Gastrocnemius medialis (tissue), 4 donors: ENCODE results near the gene CCL2.

ENCODE experiments used
- CTCF ChIP-seq, 5 experiments: fragments of 450-650 bp in 3 of 5; fragments of 200-600 bp in 2 of 5; sonication (generic) in 2 of 5; IDR thresholded peaks in 4 of 5; conservative IDR thresholded peaks in 1 of 5; 1 replicate in 4 of 5; 2 replicates in 1 of 5; pipeline ENCODE4 v1.5.1; 2016 to 2019; ENCODE audit warnings: antibody characterized with exemption in 5 of 5, mild to moderate bottlenecking in 3 of 5, moderate library complexity in 3 of 5
- POLR2A ChIP-seq, 2 donors: fragments of 450-650 bp; IDR thresholded peaks; one replicate each; pipeline ENCODE4 v1.6.1; 2017; ENCODE audit warnings: antibody characterized with exemption in 2 of 2, mild to moderate bottlenecking in 2 of 2, moderate library complexity in 2 of 2

- TF ChIP-seq CTCF (IDR thresholded peaks at IDR 0.05 in 4 of 5, conservative IDR thresholded peaks at IDR 0.05 in 1 of 5) (no peak), POLR2A (IDR thresholded peaks at IDR 0.05) (no peak)
These were observed 27.4 kb upstream of the CCL2 start for GRCh38 chr17:34227707-34228106.
